MG63 (cell line): Measurements from ENCODE around the gene PCSK2. TPM values are rescaled to one million over a fixed set of nuclear protein-coding genes. Genes with fewer than 3 reads are reported as not detected.

Source experiments
- DNase-seq: peaks from one replicate; pipeline ENCODE4 v3.0.0-alpha.2; 2020
- H3K27me3 ChIP-seq: fragments of 250-450 bp; sonication (Bioruptor Pico); 2 replicates; pipeline ENCODE4 v1.5.1; 2020; ENCODE audit warnings: mild to moderate bottlenecking, moderate library complexity
- H3K36me3 ChIP-seq: fragments of 250-450 bp; sonication (Bioruptor Pico); 2 replicates; pipeline ENCODE4 v1.5.1; 2020; ENCODE audit warnings: mild to moderate bottlenecking, moderate library complexity
- H3K4me3 ChIP-seq: fragments of 250-450 bp; sonication (Bioruptor Pico); 2 replicates; pipeline ENCODE4 v1.5.1; 2020; ENCODE audit warnings: mild to moderate bottlenecking, moderate library complexity
- H3K9me3 ChIP-seq: fragments of 250-450 bp; sonication (Bioruptor Pico); 2 replicates; pipeline ENCODE4 v1.5.1; 2020; ENCODE audit warnings: mild to moderate bottlenecking, moderate library complexity
- total RNA-seq: library from RNA; depleted of rRNA; stranded (reverse); fragments of >200 nt; shearing (Covaris generic); gene quantifications from 2 replicates; pipeline ENCODE4 v1.2.3, GENCODE V29; 2014; ENCODE audit warnings: low replicate concordance

Gene PCSK2
- total RNA-seq, 1 experiment from 2014 or later: not detected

- Histone ChIP-seq H3K9me3 (no peaks in the 10 kb centered on the region), H3K4me3 (no peak overlapping the region), H3K36me3 (no peaks in the 10 kb centered on the region), H3K27me3 (peaks cover 17% of the 10 kb centered on the region)
- DNase-seq: no peak
Observed at GRCh38 chr20:17227669-17228623, 1.1 kb downstream of the PCSK2 start.

GRCh38 chr20:17228624-17229061 is 1.8 kb downstream of the PCSK2 start:
- Histone ChIP-seq H3K27me3 (peaks cover 17% of the 10 kb centered on the region), H3K9me3 (no peaks in the 10 kb centered on the region), H3K36me3 (no peaks in the 10 kb centered on the region), H3K4me3 (no peak overlapping the region)
- DNase-seq: no peak

GRCh38 chr20:17229256-17229655 is 2.4 kb downstream of the PCSK2 start:
- DNase-seq: no peak
- H3K27me3 ChIP-seq: peaks cover 17% of the 10 kb centered on the region
- H3K4me3 ChIP-seq: no peak overlapping the region
- no peaks in the 10 kb centered on the region for H3K36me3 ChIP-seq
- no peaks in the 10 kb centered on the region for H3K9me3 ChIP-seq

- H3K4me3 ChIP-seq: no peak overlapping the region
- H3K36me3 ChIP-seq: no peaks in the 10 kb centered on the region
- no peaks in the 10 kb centered on the region for H3K9me3 ChIP-seq
- H3K27me3 ChIP-seq: peaks cover under 1% of the 10 kb centered on the region; the same call in 1 of the 2 replicates
- no peak for DNase-seq
Observed at GRCh38 chr20:17233626-17234025, 6.8 kb downstream of the PCSK2 start.

- DNase-seq: no peak
- Histone ChIP-seq H3K4me3 (no peak overlapping the region), H3K27me3 (no peaks in the 10 kb centered on the region), H3K9me3 (no peaks in the 10 kb centered on the region), H3K36me3 (no peaks in the 10 kb centered on the region)
Observed at GRCh38 chr20:17236766-17237165, 9.9 kb downstream of the PCSK2 start.

- no peaks in the 10 kb centered on the region for H3K27me3 ChIP-seq
- H3K4me3 ChIP-seq: no peak overlapping the region
- DNase-seq: no peak
- no peaks in the 10 kb centered on the region for H3K9me3 ChIP-seq
- no peaks in the 10 kb centered on the region for H3K36me3 ChIP-seq
Observed at GRCh38 chr20:17248224-17248623, 21.4 kb downstream of the PCSK2 start.

GRCh38 chr20:17262786-17263185 is 35.9 kb downstream of the PCSK2 start:
- Histone ChIP-seq H3K36me3 (no peaks in the 10 kb centered on the region), H3K9me3 (no peaks in the 10 kb centered on the region), H3K27me3 (no peaks in the 10 kb centered on the region), H3K4me3 (no peak overlapping the region)
- no peak for DNase-seq

GRCh38 chr20:17273717-17274116 is 46.9 kb downstream of the PCSK2 start:
- DNase-seq: no peak
- Histone ChIP-seq H3K36me3 (no peaks in the 10 kb centered on the region), H3K9me3 (no peaks in the 10 kb centered on the region), H3K27me3 (no peaks in the 10 kb centered on the region), H3K4me3 (no peak overlapping the region)

GRCh38 chr20:17276101-17276500 is 49.3 kb downstream of the PCSK2 start:
- no peak for DNase-seq
- no peaks in the 10 kb centered on the region for H3K27me3 ChIP-seq
- no peaks in the 10 kb centered on the region for H3K9me3 ChIP-seq
- H3K4me3 ChIP-seq: no peak overlapping the region
- no peaks in the 10 kb centered on the region for H3K36me3 ChIP-seq

GRCh38 chr20:17281478-17281877 is 54.6 kb downstream of the PCSK2 start:
- Histone ChIP-seq H3K4me3 (no peak overlapping the region), H3K9me3 (no peaks in the 10 kb centered on the region), H3K36me3 (no peaks in the 10 kb centered on the region), H3K27me3 (no peaks in the 10 kb centered on the region)
- no peak for DNase-seq

GRCh38 chr20:17282501-17282900 is 55.7 kb downstream of the PCSK2 start:
- Histone ChIP-seq H3K36me3 (no peaks in the 10 kb centered on the region), H3K9me3 (no peaks in the 10 kb centered on the region), H3K4me3 (no peak overlapping the region), H3K27me3 (no peaks in the 10 kb centered on the region)
- DNase-seq: no peak

GRCh38 chr20:17287503-17287902 is 60.7 kb downstream of the PCSK2 start:
- Histone ChIP-seq H3K9me3 (no peaks in the 10 kb centered on the region), H3K36me3 (no peaks in the 10 kb centered on the region), H3K27me3 (no peaks in the 10 kb centered on the region), H3K4me3 (no peak overlapping the region)
- DNase-seq: no peak

- H3K9me3 ChIP-seq: no peaks in the 10 kb centered on the region
- H3K4me3 ChIP-seq: no peak overlapping the region
- H3K36me3 ChIP-seq: no peaks in the 10 kb centered on the region
- H3K27me3 ChIP-seq: no peaks in the 10 kb centered on the region
- DNase-seq: no peak
Observed at GRCh38 chr20:17287998-17288397, 61.2 kb downstream of the PCSK2 start.

GRCh38 chr20:17295151-17295726 is 68.4 kb downstream of the PCSK2 start:
- no peaks in the 10 kb centered on the region for H3K36me3 ChIP-seq
- H3K9me3 ChIP-seq: no peaks in the 10 kb centered on the region
- no peaks in the 10 kb centered on the region for H3K27me3 ChIP-seq
- no peak for DNase-seq
- no peak overlapping the region for H3K4me3 ChIP-seq

- Histone ChIP-seq H3K36me3 (no peaks in the 10 kb centered on the region), H3K4me3 (no peak overlapping the region), H3K27me3 (no peaks in the 10 kb centered on the region), H3K9me3 (no peaks in the 10 kb centered on the region)
- no peak for DNase-seq
Observed at GRCh38 chr20:17295991-17296390, 69.2 kb downstream of the PCSK2 start.

- Histone ChIP-seq H3K4me3 (no peak overlapping the region), H3K36me3 (no peaks in the 10 kb centered on the region), H3K27me3 (no peaks in the 10 kb centered on the region), H3K9me3 (no peaks in the 10 kb centered on the region)
- DNase-seq: no peak
Observed at GRCh38 chr20:17298171-17298570, 71.3 kb downstream of the PCSK2 start.

- no peaks in the 10 kb centered on the region for H3K27me3 ChIP-seq
- no peak overlapping the region for H3K4me3 ChIP-seq
- DNase-seq: no peak
- no peaks in the 10 kb centered on the region for H3K36me3 ChIP-seq
- H3K9me3 ChIP-seq: no peaks in the 10 kb centered on the region
Observed at GRCh38 chr20:17298751-17299150, 71.9 kb downstream of the PCSK2 start.

GRCh38 chr20:17300113-17300512 is 73.3 kb downstream of the PCSK2 start:
- H3K27me3 ChIP-seq: no peaks in the 10 kb centered on the region
- no peaks in the 10 kb centered on the region for H3K9me3 ChIP-seq
- H3K36me3 ChIP-seq: no peaks in the 10 kb centered on the region
- no peak overlapping the region for H3K4me3 ChIP-seq
- DNase-seq: no peak
